Fibroblast of lung (primary cell): ENCODE data around the gene WHAMM.

Experiments used
- EZH2 ChIP-seq: IDR thresholded peaks from 2 replicates; pipeline ENCODE4 v1.5.1; 2012; ENCODE audit warnings: low read length, control low read depth, mild to moderate bottlenecking; ENCODE audit errors: missing control alignments
- TF ChIP-seq, protein P1 (sequence below), 2 donors: IDR thresholded peaks in 1 of 2; conservative IDR thresholded peaks in 1 of 2; 1 replicate in 1 of 2; 2 replicates in 1 of 2; pipeline ENCODE4 v1.5.1; 2011 to 2012; ENCODE audit warnings: low read length in 2 of 2, control low read depth in 1 of 2, inconsistent platforms in 1 of 2, low read depth in 1 of 2, mild to moderate bottlenecking in 1 of 2

GRCh38 chr15:82873000-82873680 lies 63.7 kb downstream of the WHAMM start:
- no peak for TF ChIP-seq EZH2
- TF ChIP-seq, protein P1, sequence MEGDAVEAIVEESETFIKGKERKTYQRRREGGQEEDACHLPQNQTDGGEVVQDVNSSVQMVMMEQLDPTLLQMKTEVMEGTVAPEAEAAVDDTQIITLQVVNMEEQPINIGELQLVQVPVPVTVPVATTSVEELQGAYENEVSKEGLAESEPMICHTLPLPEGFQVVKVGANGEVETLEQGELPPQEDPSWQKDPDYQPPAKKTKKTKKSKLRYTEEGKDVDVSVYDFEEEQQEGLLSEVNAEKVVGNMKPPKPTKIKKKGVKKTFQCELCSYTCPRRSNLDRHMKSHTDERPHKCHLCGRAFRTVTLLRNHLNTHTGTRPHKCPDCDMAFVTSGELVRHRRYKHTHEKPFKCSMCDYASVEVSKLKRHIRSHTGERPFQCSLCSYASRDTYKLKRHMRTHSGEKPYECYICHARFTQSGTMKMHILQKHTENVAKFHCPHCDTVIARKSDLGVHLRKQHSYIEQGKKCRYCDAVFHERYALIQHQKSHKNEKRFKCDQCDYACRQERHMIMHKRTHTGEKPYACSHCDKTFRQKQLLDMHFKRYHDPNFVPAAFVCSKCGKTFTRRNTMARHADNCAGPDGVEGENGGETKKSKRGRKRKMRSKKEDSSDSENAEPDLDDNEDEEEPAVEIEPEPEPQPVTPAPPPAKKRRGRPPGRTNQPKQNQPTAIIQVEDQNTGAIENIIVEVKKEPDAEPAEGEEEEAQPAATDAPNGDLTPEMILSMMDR (conservative IDR thresholded peaks at IDR 0.05 in 1 of 2, IDR thresholded peaks at IDR 0.05 in 1 of 2; ENCODE audit: low read depth in 1 of 2, low read length in 2 of 2): no peak
